DMS114 treated with DMSO at 0.1 percent for 48 hours (cell line): Measurements from ENCODE around the gene USP36.
"Not testable (repeated sequence)": the region's sequence is repeated elsewhere in the genome, so short reads cannot be mapped to it uniquely, and the experiment has no call there.

Experiments
- DNase-seq: peaks from one replicate; lab custom pipeline; 2025; ENCODE audit not compliant: unreplicated experiment; lab: John Stamatoyannopoulos, UW

Gene USP36

DNA sequence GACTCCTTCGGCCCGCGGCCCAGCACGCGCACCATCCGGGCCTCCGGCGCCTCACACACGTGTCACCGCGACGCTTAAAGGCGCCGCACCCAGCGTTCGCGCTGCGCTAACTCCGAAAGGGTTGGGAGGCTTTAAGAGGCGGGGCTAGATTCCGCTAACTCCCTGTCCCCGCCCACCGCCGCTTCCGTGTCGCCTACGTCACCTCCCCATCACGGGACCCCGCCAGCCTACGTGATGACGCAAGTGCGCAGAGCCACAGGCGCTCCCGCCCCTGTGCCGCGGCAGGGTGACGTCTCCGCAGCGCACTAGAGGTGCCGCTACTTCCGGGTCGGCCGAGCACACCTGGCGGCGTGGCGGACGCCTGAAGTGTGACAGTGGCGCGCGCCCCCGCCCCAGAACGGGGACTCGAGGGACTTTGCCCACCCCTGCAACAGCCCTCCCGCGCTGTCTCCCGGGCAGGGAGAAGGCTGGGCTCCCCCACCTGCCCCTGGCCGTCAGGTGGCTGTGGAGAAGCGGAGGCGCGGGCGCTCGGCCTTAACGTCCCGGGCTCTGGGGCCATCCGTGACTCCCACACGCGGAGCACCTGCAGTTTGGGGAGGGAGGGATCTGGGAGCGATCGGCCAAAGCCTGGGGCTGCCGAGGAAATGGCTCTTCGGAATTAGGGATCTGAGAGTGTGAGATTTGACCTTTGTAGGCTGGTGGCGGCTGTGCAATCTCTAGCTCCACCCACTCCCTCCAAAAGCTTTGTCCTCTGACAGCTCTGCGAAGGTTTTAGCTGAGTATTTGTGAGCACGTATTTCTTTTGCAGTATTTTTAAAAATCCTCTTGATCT, at the start of gene USP36:
TSS of gene USP36 (minus strand) at position 35 of the 832 bp plus-strand sequence. CDS start 4,451 bp downstream, outside the sequence.
- DNase-seq, result peak; percentile 91

DNA sequence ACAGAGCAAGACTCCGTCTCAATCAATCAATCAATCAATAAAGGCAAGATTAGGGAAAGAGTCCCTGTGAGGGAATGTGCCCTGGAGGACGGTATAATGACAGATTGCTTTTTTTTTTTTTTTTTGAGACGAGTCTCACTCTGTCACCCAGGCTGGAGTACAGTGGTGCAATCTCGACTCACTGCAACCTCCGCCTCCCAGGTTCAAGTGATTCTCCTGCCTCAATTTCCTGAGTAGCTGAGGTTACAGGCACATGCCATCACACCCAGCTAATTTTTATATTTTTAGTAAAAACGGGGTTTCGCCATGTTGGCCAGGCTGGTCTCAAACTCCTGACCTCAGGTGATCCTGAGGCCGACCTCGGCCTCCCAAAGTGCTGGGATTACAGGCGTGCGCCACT, 49.5 kb upstream of the USP36 start:
- not testable (repeated sequence) for DNase-seq

DNA sequence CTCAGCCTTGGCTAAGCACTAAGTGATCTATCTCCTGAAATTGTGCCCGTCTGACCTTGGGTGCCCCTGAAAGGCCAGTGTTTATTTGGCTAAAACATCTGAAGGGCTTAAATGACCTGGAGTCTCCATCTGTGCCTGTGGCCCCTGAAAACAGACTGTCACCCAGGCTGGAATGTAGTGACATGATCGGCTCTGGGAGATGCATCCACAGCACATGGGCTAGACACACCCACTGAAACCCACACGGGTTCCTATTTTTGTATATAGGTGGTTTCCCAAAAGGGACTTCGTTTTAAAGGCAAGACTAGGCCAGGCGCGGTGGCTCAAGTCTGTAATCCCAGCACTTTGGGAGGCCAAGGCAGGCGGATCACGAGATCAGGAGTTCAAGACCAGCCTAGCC, 48.9 kb upstream of the USP36 start:
- no peak for DNase-seq

DNA sequence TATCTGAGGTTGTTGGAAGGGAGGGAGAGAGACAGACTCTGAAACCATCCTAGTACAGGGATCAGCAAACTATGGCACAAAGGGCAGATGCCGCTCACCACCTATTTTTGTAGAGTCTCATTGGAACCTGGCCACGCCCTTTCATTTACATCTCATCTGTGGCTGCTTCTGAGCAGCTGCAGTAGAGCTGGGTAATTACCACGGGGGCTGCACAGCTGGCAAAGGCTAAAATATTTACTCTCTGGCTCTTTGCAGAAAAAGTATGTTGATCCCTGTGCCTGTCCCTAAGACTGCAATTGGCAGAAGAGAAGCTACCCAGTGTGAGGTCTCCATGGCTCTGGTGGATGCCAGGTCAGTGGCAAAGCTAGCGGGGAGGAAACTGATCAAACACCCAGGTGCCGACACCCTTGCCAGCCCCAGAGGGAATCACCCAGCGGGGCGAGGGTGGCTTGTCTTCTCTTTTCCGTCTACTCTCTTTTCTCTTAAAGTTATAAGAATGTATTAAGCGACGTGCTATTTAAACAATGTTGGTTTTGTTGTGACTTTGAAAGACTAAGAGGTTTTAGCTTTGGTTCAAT, 48.4 kb upstream of the USP36 start:
- no peak for DNase-seq

DNA sequence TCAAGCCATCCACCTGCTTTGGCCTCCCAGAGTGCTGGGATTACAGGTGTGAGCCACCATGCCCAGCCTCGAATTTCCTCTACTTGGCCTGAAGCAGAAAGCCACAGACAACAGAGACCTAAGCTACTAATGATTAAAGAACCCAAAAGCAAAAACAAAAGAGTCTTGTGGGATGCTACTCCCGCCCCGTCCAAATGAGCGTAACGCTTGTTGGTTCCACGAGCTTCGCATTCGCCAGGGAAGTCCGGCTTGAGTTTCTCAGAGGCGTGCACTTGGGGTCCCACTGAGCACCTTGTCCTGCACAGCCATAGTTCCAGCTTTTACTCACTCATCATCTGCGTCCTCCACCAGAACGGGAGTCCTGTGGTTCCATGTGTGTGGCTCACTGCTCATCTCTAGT, 46.3 kb upstream of the USP36 start:
- no peak for DNase-seq

DNA sequence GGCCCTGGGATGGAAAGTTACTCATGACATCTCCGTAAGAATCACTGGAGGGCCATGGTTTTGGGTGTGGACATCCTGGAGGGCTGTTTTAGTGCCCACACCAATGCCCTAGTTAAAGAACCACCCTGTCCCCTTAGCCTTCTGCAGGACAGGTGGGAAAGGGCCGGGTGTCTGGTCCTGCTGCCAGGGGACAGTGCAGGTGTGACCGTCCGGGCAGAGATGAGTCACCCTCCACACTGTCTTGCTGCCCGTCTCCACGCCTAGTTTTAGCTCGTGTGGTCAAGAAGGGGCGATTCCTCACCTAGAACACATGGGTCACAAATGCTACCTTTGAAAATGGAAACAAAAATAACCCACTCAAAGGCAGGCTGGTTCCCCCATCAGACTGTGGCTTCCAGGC, 45.3 kb upstream of the USP36 start:
- DNase-seq, result no peak

DNA sequence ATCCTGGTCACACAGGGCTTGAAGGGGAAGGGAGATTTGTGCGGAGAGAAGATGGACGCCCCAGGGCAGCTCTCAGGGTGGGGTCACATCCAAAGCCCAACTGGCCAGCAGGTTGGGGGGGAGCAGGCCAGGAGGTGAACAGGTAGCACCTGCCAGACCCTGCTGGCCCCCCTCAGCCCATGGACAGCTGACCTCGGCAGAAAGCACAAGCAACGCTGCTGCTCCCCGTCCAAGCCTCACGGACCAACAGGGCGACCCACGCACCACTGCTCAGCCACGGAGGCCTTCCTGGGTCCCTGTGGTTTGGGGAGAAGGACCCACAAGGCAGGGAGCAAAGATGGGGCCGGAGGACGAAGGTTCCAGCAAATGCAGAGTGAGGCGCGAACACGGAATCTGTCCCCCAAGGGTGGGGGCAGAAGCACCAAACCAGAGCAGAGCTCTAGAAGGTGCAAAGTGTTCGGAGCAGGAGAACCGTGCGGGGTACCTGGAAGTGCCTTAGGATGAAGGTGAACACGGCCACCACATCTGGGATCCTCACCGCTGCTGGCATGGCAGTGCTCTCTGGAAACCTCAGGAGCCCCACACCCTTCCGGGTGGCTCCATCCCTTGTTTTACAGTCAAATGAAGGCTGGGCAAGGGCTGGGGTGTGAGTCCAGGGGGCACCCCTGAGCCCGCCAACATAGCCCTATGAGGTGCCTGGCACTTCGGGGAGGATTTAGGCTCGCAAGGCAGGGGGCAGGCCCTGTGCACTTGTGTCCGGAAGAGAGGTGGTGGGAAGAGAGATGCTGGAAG, 44.5 kb upstream of the USP36 start:
- DNase-seq, result no peak

DNA sequence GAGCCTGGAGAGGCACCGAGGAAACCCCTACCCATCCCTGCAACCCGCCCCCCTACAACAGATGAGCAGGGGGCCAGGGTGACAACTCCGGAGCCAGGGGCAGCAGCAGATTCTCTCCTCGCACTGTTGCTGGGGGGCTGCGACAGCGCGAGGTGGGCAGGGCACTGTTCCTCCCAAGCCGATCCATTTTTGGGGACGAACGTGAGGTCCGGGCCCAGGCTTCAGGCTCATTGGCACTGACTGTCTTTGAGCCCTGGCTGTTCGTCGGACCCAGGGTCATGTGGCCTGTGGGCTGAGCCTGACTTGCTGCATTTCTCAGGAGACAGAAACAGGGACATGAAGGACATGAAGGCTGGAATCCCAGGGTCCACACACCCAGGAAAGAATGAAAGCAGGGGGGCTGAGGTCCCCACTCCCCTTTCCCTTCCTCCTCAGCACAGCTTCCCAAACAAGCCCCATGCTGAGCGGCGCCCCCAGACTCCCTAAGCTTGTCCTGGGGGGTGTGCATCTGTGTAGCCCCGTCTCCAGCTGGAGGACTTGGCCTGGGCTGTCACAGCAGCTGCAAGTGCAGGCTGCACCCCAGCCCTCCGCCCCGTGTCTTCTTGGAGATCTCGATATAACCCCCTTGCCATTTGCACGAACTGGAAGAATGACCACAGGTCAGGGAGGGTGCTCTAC, 43.7 kb upstream of the USP36 start:
- no peak for DNase-seq

DNA sequence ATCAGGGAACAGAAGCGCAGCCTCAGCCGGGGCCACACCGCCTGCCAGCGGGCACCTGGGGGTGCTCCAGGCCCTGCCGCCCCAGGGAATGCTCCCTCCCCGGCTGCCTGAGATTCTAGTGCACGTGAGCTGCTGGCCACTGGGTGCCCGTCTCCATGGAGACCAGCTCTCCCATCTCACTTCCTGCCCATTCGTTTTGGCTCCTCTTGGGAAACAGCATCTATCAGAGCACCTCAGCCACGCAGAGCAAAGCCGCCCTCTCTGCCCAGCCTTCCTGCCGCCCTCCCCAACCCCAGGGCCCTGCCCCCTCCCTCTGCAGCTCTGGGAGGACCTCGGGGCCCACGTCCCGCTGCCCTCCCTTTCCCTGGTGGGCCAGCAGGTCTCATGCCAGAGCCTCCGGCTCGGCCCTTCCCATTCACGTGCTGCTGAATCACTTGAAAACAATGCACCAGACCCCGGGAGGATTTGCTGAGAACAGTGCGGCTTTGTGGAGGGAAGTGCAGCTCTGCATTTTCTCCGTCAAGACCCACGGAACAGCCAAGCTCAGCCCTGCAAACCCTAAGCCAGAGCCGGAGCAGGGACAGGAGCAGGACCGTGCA, 43.0 kb upstream of the USP36 start:
- no peak for DNase-seq

DNA sequence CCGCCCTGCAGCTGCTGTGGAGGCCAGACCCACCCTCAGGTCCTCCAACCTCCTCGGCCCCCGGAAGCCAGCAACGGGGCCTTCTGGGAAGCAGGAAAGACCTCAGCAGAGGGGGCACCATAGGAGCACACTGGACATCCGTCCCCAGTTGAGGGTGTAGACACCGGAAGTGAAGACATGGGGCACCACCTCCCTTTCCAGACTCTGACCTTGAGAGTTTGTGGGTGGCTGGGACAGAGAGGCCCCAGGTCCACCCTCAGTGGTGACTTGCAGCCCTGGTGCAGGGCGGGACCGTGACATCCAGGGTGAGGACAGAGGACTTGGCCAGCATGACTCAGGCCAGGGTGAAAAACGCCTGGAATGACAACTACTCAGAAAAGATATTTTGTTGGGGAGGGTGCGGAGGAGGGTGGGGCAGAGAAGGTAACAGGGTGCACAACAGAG, 42.5 kb upstream of the USP36 start:
- no peak for DNase-seq

DNA sequence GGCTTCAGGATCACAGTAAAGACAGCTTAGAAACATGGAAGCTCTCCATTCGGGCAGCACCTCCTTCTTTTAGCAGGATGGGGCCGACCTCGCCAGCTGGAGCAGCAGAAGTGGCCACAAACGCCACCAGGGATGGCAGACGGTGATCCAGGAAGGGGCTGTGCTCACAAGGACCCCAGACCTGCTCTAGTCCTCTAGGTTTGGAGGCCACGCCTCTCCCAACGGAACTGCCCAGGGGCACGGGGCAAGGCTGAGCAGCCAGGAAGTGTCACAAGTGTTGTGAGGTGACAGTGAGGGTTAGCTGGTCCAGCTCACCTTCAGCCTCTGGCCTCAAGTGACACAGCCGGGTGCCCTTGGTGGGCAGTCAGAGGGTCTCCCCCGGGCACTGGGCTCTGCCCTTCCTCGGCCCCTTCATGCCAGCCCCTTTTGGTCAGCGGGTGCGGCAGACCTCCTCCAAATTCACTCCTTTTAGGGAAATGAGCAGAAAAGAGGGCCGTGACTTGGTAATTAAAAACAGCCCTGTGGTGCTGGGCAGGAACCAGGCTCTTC, 42.0 kb upstream of the USP36 start:
- no peak for DNase-seq

DNA sequence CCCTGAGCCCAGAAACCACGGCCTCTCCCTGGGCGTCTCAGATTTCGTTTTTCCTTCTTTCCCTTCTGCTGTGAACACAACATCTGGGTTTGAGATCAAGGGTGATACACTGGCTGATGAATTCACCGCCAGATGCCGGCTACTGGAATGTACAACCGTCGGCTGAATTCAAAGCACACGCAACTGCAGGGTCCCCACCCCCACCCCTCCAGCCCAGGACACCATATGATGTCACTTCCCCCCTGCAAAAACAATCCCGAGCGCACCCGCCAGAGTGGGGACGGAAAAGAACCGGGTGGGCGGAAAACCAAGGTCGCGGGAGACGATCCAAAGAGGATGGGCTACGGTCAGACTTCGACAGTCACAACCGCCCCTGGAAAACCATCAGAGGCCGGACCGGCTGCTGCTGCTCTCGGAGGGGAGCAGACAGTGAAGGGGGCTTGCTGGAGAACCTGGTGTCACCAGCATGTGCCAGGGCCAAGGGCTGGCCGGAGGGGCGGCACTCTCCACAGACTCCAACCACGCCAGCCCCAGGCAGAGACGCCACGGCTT, 39.1 kb upstream of the USP36 start:
- DNase-seq, result no peak

DNA sequence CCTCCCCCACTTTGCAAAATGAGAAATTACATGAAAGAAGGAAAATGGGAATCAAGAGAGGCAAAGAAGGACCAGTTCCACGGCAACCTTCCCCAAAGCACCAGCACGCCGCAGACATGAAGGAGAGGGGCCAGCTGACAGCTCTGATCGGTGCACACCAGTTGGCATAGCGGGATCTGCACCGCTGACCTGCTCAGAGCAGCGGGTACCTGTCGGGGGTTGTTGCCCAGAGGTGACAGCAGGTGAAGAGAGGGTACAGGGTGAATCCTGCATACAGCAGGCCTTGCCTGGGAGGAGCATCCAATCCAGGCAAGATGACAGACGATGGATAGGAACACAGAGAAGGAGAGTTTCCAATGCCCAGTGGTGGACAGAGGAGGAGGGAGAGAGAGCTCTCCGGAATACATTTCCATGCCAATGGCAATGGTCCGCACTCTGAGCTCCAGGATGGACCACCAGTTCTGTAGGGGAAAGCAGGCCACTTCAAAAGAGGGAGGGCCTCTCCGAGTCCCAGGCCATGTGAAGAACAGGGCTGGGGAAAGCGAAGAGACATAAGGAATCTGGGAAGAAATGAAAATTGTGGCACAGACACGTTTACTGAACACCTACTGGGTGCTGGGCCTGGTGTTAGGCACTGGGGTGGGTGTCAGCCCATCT, 38.4 kb upstream of the USP36 start:
- DNase-seq, result no peak

DNA sequence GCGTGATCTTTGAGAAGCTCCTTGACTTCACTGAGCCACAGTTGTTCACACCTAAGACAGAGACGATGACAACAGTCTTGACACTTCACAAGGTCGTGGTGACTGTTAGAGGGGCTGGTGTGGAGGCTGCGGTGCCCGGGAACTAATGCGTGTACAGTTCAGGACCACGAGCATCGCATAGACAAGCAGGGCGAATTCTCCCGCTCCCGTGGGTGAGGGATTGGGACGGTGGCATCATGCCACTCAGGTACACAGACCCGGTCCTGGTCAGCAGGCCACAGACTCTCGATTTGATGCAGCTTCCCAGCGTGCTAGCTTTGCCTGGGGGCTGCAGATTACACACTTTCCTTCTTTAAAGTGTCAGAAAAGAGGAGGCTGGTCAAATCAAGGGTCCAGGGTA, 37.6 kb upstream of the USP36 start:
- DNase-seq, result no peak

DNA sequence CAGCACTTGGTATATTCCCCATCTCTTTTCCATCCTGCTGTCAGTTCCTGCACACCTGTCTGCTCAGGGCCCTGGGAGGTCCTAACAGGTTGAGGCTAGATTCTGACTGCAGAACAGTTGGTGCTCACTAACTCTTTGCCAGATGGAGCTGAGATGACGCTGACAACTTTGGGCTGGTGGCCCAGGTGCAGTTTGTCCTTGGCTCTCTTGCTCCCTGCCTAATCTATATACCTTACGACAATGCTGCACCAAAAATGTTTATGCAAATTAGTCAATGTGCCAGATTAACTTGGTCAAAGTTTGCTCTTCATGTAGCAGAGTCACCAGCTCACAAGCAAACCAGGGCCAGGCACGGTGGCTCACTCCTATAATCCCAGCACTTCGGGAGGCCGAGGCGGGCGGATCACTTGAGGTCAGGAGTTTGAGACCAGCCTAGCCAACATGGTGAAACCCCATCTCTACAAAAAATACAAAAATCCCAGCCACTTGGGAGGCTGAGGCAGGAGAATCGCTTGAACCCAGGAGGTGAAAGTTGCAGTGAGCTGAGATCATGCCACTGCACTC, 36.4 kb upstream of the USP36 start:
- DNase-seq, result not testable (repeated sequence)

DNA sequence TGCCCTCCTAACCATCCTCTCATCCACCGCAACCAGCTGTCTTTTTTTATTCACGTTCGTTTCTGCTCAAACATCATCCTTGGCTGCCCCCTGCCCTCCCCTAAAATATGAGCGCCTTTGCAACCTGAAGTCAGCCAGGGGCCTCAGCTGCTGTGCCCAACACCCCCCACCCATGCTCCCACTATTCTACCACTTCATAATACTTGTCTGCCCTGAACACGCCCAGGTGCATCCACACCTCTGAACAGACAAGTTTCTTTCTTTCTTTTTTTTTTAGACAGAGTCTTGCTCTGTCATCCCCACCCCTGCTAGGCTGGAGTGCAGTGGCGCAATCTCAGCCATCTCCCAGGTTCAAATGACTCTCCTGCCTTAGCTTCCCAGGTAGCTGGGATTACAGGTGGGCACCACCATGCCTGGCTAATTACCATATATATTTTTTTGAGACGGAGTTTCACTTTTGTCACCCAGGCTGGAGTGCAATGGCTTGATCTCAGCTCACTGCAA, 35.5 kb upstream of the USP36 start:
- no peak for DNase-seq

DNA sequence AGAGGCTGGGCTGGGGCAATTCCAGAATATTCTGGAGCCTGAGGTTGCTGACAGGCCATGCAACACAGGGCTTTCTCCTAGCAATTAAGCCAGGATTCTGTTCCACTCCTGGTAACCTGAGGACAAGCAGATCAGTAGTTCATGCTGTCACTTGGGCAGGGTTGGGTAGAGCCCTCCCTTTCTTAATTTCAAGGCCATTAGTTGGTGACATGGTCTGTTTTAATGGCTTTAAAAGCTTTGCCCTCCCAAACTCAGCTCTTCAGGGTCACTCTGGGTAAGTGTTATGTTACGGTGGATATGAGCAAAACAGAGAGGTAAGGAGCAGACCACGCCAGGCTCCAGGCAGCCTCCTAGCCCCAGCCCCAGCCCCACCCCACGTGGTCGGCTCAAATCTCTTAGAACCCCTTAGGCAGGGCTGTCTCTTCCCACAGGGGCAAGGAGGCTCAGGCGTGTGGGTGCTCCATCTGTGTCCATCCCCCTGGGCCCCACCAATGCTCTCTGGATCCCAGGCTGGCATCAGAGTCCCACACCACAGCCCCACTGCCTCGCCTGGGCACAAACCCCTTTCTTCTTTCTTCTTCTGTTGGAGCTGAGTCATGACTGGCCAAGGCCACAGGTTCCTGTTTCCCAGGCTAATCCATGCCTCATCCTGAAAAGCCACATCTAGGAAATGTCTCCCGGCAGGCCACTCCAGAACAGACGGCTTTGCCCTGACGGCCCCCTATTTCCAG, 34.9 kb upstream of the USP36 start:
- DNase-seq, result no peak

DNA sequence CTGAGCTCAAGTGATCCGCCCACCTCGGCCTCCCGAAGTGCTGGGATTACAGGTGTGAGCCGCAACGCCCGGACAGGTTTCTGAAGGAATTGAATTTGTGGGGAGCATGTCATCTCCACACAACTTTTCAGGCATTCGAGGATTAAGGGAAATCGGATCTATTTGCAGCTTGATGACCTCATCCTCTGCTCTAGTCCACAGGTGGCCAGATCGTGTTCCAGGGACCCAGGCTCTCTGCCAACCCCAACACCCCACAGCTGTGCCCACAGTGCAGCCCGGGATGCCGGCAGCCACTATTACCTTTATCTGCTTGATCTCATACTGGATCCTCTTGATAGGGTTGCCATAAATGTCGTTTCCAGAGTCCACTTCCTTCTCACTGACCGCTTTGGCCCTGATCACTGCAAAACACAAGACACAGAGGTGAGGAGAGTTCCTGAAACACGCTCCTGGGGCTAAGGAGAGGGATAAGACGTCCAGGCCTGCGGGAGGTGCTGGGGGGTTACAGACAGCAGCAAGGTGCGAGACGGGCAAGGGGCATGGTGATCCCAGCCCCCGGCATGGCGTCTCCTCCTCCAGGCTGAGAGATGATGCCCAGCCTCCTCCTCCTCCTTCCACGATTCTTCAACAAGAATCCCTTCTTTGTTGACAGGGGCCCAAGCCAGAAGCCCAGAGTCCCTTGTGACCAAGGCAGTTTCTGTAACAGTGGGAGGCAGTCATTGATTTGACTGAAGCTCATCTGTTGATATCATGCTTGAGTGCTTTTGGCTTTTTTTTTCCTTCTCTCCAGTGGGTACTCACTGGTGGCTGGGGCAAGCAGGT, 33.1 kb upstream of the USP36 start:
- DNase-seq, result no peak
